Kidney (tissue), 14 donors: ENCODE results near the gene TEAD1. TPM values are rescaled to one million over a fixed set of nuclear protein-coding genes. Genes with fewer than 3 reads are reported as not detected.

ENCODE experiments used
- DNase-seq, 5 donors: peaks; one replicate each; pipeline ENCODE4 v3.0.0-alpha.2; 2013 to 2020
- FAIRE-seq: peaks from 2 replicates; lab custom pipeline; 2012; peaks lifted over from hg19 to GRCh38; lab: Jason Lieb, UNC
- H3K27ac ChIP-seq, 2 donors: one replicate each; pipeline ENCODE4 v1.7.0; 2013; ENCODE audit warnings: low read depth in 2 of 2, low read length in 2 of 2, inconsistent platforms in 1 of 2
- H3K27me3 ChIP-seq: one replicate; pipeline ENCODE4 v1.7.1; 2013; ENCODE audit warnings: low read length, inconsistent platforms; ENCODE audit not compliant: control insufficient read depth, insufficient read depth
- H3K36me3 ChIP-seq, 3 donors: one replicate each; pipeline versions ENCODE4 v1.7.0 to v1.7.1; 2013; ENCODE audit warnings: low read length in 3 of 3, control low read depth in 1 of 3, inconsistent platforms in 1 of 3; ENCODE audit not compliant: insufficient read depth in 3 of 3, control insufficient read depth in 2 of 3
- H3K4me1 ChIP-seq, 3 donors: one replicate each; pipeline versions ENCODE4 v1.7.0 to v1.7.1; 2013; ENCODE audit warnings: low read length in 3 of 3, inconsistent platforms in 1 of 3, low read depth in 1 of 3; ENCODE audit not compliant: control insufficient read depth in 2 of 3, insufficient read depth in 2 of 3
- H3K4me3 ChIP-seq, 3 donors: one replicate each; pipeline versions ENCODE4 v1.7.0 to v1.8.1; 2013; ENCODE audit warnings: low read length in 3 of 3, control low read depth in 1 of 3, inconsistent platforms in 1 of 3
- H3K9ac ChIP-seq, 3 donors: one replicate each; pipeline versions ENCODE4 v1.7.0 to v1.7.1; 2013; ENCODE audit warnings: low read length in 3 of 3, control low read depth in 1 of 3, inconsistent platforms in 1 of 3
- H3K9me3 ChIP-seq, 3 donors: one replicate each; pipeline versions ENCODE4 v1.7.0 to v1.7.1; 2013; ENCODE audit warnings: low read length in 3 of 3, control low read depth in 1 of 3, inconsistent platforms in 1 of 3; ENCODE audit not compliant: control insufficient read depth in 2 of 3, insufficient read depth in 1 of 3
- intact Hi-C: fragments of 100-400 bp; cut with DNase I; formaldehyde crosslinking; loops from one replicate; pipeline ENCODE4 v1.11.1; 2022
- polyA plus RNA-seq: library from polyadenylated mRNA; stranded (reverse); fragments of 350-450 nt; fragmentation: Illumina TruSeq; extraction: RNeasy Lipid Tissue Mini Kit (QIAGEN cat#74804); gene quantifications from one replicate; pipeline ENCODE4 v1.2.3, GENCODE V29; 2014; ENCODE audit warnings: low read depth, low replicate concordance; ENCODE audit not compliant: insufficient read depth
- total RNA-seq: library from RNA; stranded (reverse); fragmentation: NEBNext Ultra II Directional; extraction: Animal tissue kit (Norgen Biotek cat#: 25700); gene quantifications from one replicate; pipeline ENCODE4 v1.2.1, GENCODE V29; 2021
- TF ChIP-seq, protein P1 (sequence below): IDR thresholded peaks from 3 replicates; pipeline ENCODE4 v1.5.1; 2012; ENCODE audit warnings: mild to moderate bottlenecking, moderate library complexity, borderline replicate concordance; ENCODE audit not compliant: insufficient read depth; ENCODE audit errors: extremely low read depth
- donor health status: control.
- donor health status: control.
- donor health status: control.
- donor health status: control.
- donor health status: control.
- donor health status: DM: yes; HTN: yes; CAD: no.
- donor health status: Normal renal cell carcinoma (clear cell type).

TEAD1 gene
- total and polyA plus RNA-seq, 2 donors from 2014 or later: 7.6 to 77.2 TPM

DNA sequence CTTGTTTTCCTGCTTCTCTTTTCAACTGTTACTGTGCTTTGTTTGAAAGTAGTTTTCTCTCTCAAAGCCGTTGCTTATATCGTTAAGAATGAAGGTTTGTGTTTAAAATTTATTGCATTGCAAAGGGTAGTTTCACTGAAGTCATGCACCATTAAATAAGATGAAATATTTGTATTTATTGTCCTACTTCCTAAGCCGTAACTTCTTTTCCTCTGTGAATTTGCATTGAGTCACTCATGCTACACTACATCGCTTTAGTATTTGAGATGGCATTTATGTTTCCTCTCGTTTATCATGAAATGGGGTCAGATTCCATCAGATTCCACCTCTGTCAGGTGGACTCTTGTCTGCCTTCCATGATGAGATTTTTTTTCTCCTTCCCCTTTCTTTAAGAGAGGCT is 269.1 kb downstream of the TEAD1 start:
- Histone ChIP-seq H3K9ac (no peak overlapping the region), H3K4me1 (peaks cover 0 to 5% (median 0%) of the 10 kb centered on the region in 3 donors), H3K36me3 (peaks cover 2 to 43% (median 6%) of the 10 kb centered on the region in 3 donors), H3K27me3 (no peaks in the 10 kb centered on the region), H3K9me3 (peaks cover 0 to 5% (median 0%) of the 10 kb centered on the region in 3 donors), H3K4me3 (no peak overlapping the region), H3K27ac (no peak overlapping the region)
- no peak for FAIRE-seq
- DNase-seq: peak in 2 of 5 donors; percentile 64 to 67
- TF ChIP-seq, protein P1, sequence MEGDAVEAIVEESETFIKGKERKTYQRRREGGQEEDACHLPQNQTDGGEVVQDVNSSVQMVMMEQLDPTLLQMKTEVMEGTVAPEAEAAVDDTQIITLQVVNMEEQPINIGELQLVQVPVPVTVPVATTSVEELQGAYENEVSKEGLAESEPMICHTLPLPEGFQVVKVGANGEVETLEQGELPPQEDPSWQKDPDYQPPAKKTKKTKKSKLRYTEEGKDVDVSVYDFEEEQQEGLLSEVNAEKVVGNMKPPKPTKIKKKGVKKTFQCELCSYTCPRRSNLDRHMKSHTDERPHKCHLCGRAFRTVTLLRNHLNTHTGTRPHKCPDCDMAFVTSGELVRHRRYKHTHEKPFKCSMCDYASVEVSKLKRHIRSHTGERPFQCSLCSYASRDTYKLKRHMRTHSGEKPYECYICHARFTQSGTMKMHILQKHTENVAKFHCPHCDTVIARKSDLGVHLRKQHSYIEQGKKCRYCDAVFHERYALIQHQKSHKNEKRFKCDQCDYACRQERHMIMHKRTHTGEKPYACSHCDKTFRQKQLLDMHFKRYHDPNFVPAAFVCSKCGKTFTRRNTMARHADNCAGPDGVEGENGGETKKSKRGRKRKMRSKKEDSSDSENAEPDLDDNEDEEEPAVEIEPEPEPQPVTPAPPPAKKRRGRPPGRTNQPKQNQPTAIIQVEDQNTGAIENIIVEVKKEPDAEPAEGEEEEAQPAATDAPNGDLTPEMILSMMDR: no peak
- intact Hi-C loops: no loop called here

DNA sequence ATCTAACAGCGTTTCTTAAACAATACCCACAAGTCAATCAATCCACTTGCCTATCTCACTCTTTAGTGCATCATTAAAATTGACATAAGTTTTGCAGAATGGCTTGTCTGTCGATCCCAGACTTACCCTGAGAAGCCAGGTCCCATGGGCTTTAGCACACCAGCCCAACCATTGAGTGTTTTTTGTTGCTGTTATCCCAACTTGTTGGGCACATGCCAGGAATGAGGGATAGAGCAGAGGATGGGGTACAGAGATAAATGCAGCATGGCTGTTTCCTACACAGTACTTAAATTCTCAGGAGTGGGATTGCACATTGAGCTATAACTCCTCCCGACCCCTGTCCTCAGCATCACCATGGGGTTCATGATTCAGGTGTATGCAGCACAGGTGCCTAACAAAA is 270.7 kb downstream of the TEAD1 start:
- H3K27ac ChIP-seq: no peak overlapping the region
- no peak overlapping the region for H3K9ac ChIP-seq
- no peak for FAIRE-seq
- TF ChIP-seq, protein P1: no peak
- H3K27me3 ChIP-seq: no peaks in the 10 kb centered on the region
- peaks cover 0 to 5% (median 0%) of the 10 kb centered on the region in 3 donors for H3K4me1 ChIP-seq
- H3K4me3 ChIP-seq: no peak overlapping the region
- DNase-seq: no peak
- H3K9me3 ChIP-seq: peaks cover 0 to 5% (median 0%) of the 10 kb centered on the region in 3 donors
- peaks cover 2 to 30% (median 2%) of the 10 kb centered on the region in 3 donors for H3K36me3 ChIP-seq
- intact Hi-C loops: no loop called here

DNA sequence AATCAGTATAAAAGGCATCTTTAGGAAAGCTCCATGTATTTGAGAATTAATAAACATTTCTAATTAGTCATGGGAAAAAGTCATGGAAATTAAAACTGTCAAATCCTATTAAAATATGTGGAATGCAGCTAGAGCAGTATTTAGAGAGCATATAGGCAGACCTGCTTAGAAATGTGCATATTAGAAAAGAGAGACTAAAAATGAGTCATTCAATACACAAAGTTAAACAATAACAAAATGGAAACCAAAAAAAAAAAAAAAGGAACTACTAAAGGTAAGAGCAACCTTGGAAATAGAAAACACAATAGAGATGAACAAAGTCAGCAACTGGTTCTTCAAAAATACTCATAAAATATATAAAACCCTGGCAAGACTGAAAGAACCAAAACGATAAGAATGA is 275.2 kb downstream of the TEAD1 start:
- TF ChIP-seq, protein P1: no peak
- H3K4me1 ChIP-seq: peaks cover 0 to 5% (median 0%) of the 10 kb centered on the region in 3 donors
- DNase-seq (no peak), FAIRE-seq (peak; percentile 67)
- no peak overlapping the region for H3K4me3 ChIP-seq
- H3K9ac ChIP-seq: no peak overlapping the region
- peaks cover 0 to 6% (median 0%) of the 10 kb centered on the region in 3 donors for H3K36me3 ChIP-seq
- intact Hi-C loops: no loop called here
- H3K9me3 ChIP-seq: peaks cover 0 to 5% (median 0%) of the 10 kb centered on the region in 3 donors
- H3K27me3 ChIP-seq: no peaks in the 10 kb centered on the region
- H3K27ac ChIP-seq: no peak overlapping the region

DNA sequence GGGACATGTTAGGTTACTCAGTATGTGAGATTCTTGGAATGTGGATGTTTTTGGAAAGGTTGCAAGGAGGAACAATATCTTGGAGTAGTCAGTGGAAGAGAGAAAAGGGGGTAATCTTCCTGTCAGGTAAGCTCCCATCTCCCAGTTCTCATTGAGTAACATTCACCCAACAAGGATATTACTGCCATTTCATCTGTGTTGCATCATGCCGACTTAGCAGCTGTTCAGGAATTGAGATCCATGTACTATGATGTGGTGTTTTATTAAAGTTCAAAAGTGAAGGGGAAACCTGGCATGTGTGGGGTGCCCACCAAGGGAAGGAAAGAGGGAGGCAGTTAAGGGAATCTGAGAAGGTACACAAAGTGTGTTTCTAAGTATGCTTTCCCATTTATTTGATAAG is 276.4 kb downstream of the TEAD1 start:
- intact Hi-C loops: no loop called here
- TF ChIP-seq, protein P1: no peak
- DNase-seq (no peak), FAIRE-seq (no peak)
- Histone ChIP-seq H3K4me1 (no peaks in the 10 kb centered on the region), H3K36me3 (no peaks in the 10 kb centered on the region), H3K9ac (no peak overlapping the region), H3K27ac (no peak overlapping the region), H3K27me3 (no peaks in the 10 kb centered on the region), H3K9me3 (peaks cover 0 to 5% (median 0%) of the 10 kb centered on the region in 3 donors), H3K4me3 (no peak overlapping the region)
